GM19395 (cell line): ENCODE results near the gene ECSIT.
"Not testable (repeated sequence)": the region's sequence is repeated elsewhere in the genome, so short reads cannot be mapped to it uniquely, and the experiment has no call there.

Experiments used
- ATAC-seq: cut with Tn5 transposase; IDR thresholded peaks from one replicate; pipeline ENCODE4 v1.9.1; 2021; ENCODE audit warnings: mild to moderate bottlenecking, moderate library complexity; ENCODE audit not compliant: unreplicated experiment

ECSIT gene

GRCh38 chr19:11478167-11479089, 50.5 kb downstream of the ECSIT start:
- ATAC-seq: no peak

DNA sequence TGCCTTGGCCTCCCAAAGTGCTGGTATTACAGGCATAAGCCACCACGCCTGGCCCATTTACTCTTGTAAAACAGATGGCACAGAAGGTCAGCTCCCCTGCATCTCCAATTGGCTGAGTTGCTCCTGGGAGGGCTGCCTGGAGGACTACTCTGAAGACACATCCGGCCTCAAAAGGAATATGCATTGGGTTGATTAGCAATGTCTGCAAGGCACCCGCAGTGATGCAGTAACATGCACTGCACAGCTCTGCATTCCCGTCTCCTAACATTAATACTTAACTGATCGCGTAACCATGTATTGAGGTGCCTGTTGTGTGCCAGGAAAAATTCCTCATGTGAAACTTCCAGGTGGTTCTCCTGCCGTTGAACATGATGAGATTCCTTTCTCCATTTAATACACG, 53.1 kb downstream of the ECSIT start:
- ATAC-seq: no peak

- not testable (repeated sequence) for ATAC-seq
These were observed 53.6 kb downstream of the ECSIT start for GRCh38 chr19:11475343-11475742.

DNA sequence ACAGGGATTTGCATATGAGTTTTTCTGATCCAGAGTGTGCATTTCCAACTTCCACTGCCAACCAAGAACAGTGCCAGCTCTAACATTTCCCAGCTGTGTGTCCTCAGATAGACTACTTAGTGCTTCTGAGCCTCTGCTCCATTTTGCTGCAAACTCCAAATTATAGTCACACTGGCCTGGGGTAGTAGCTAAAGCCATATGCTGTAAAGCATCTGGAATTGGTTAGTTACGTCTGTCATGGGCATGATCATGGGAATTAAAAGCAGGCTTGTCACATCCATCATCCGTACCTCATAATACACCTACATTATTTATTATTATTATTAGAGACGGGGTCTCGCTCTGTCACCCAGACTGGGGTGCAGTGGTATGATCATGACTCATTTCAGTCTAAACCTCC, 55.2 kb downstream of the ECSIT start:
- no peak for ATAC-seq

- not testable (repeated sequence) for ATAC-seq
These were observed 60.6 kb downstream of the ECSIT start for GRCh38 chr19:11468266-11468845.

DNA sequence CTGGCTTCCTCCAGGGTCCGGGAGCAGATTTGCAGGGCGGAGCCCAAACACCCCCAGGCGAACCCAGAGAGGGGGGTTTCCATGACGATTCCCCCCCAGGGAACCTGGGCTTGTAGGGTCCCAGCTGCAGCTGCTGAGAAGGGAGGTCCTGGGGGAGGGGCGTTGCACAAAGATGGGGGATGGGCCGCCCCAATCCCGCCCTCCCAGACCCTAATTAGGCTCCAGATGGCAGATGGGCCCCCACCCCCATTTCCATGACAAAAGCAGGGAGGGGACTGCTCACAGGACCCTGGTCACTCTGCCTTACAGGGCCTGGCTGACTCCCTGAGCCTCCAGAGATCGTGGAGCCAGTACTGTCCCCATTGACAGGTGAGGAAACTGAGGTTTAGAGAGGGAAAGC, 63.3 kb downstream of the ECSIT start:
- no peak for ATAC-seq

DNA sequence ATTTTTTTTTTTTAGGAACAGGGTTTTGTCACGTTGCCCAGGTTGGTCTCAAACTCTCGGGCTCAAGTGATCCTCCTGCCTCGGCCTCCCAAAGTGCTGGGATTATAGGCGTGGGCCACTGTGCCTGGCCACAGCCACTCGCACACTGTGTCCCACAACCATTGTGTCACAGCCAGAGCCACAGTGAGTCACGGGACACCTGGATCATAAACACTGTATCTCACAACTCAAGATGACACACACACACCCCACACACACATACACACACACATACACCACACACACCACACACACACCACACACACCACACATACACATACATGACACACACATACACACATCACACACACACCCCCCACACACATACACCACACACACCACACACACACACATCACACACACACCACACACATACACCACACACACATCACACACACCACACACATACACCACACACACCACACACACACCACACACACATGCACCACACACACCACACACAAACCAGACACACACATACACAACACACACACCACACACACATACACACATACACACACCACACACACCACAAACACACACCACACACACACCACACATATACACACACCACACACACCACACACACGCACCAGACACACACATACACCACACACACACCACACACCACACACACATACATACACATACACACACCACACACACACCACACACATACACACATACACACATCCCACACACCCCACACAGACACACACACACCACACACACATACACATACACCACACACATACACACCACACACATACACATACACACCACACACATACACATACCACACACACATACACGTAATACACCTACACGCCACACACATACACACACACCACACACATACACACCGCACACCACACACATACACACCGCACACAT, 64.3 kb downstream of the ECSIT start:
- no peak for ATAC-seq

- no peak for ATAC-seq
These were observed 65.5 kb downstream of the ECSIT start for GRCh38 chr19:11463391-11463790.

GRCh38 chr19:11461453-11461852, 67.5 kb downstream of the ECSIT start:
- no peak for ATAC-seq

DNA sequence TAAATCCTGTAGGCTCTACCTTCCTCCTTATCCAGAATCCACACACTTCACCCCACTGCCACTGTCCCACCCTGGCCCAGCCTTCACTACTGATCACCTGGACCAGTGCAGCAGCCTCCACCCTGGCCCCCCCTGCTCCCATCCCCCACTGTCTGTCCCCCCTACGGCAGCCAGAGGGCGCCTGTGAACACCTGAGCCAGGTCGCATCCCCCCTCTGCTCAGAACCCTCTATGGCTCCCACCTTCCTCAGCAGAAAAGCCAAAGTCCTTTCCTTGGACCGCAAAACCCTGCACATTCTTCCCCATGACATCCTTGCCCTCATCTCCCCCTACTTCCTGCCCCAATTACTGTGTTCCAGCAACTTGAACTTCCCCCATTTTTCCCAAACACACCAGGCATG, 68.7 kb downstream of the ECSIT start:
- ATAC-seq: no peak

GRCh38 chr19:11458912-11459311, 70.0 kb downstream of the ECSIT start:
- not testable (repeated sequence) for ATAC-seq

- ATAC-seq: no peak
These were observed 70.6 kb downstream of the ECSIT start for GRCh38 chr19:11458236-11458900.

- no peak for ATAC-seq
These were observed 71.1 kb downstream of the ECSIT start for GRCh38 chr19:11457831-11458230.

- ATAC-seq: no peak
These were observed 71.8 kb downstream of the ECSIT start for GRCh38 chr19:11457115-11457514.

GRCh38 chr19:11456659-11457058, 72.3 kb downstream of the ECSIT start:
- no peak for ATAC-seq
